Measurements from ENCODE around the gene KCNMA1.
A peak's percentile ranks its signal among the peaks of the same experiment; 100 is the strongest.

KCNMA1 gene

GRCh38 chr10:76878514-76878913 lies 759.1 kb downstream of the KCNMA1 start:
- no peak overlapping the region for H3K4me3 ChIP-seq (ENCODE audit: low read depth, low read length)
- DNase-seq (ENCODE audit: low read depth): no peak
- TF ChIP-seq MAX (IDR thresholded peaks at IDR 0.05; ENCODE audit: low read depth, low read length) (no peak), POLR2A (IDR thresholded peaks at IDR 0.05; ENCODE audit: extremely low read depth, insufficient read length) (no peak), CTCF (IDR thresholded peaks at IDR 0.05; ENCODE audit: low read depth, low read length) (no peak), MYC (IDR thresholded peaks at IDR 0.05; ENCODE audit: low read depth, low read length) (no peak)

GRCh38 chr10:76874896-76875295 lies 762.7 kb downstream of the KCNMA1 start:
- no peak overlapping the region for H3K4me3 ChIP-seq (ENCODE audit: low read depth, low read length)
- no peak for TF ChIP-seq CTCF (IDR thresholded peaks at IDR 0.05; ENCODE audit: low read depth, low read length)
- no peak for TF ChIP-seq MAX (IDR thresholded peaks at IDR 0.05; ENCODE audit: low read depth, low read length)
- TF ChIP-seq MYC (IDR thresholded peaks at IDR 0.05; ENCODE audit: low read depth, low read length): no peak
- no peak for TF ChIP-seq POLR2A (IDR thresholded peaks at IDR 0.05; ENCODE audit: extremely low read depth, insufficient read length)
- DNase-seq (ENCODE audit: low read depth): no peak

GRCh38 chr10:76874176-76874575 lies 763.4 kb downstream of the KCNMA1 start:
- no peak for TF ChIP-seq POLR2A (IDR thresholded peaks at IDR 0.05; ENCODE audit: extremely low read depth, insufficient read length)
- TF ChIP-seq MAX (IDR thresholded peaks at IDR 0.05; ENCODE audit: low read depth, low read length): no peak
- TF ChIP-seq MYC (IDR thresholded peaks at IDR 0.05; ENCODE audit: low read depth, low read length): no peak
- no peak for TF ChIP-seq CTCF (IDR thresholded peaks at IDR 0.05; ENCODE audit: low read depth, low read length)
- no peak overlapping the region for H3K4me3 ChIP-seq (ENCODE audit: low read depth, low read length)
- peak; percentile 17 for DNase-seq (ENCODE audit: low read depth)

- no peak for DNase-seq (ENCODE audit: low read depth)
- H3K4me3 ChIP-seq (ENCODE audit: low read depth, low read length): no peak overlapping the region
- TF ChIP-seq MAX (IDR thresholded peaks at IDR 0.05; ENCODE audit: low read depth, low read length) (no peak), MYC (IDR thresholded peaks at IDR 0.05; ENCODE audit: low read depth, low read length) (no peak), POLR2A (IDR thresholded peaks at IDR 0.05; ENCODE audit: extremely low read depth, insufficient read length) (no peak), CTCF (IDR thresholded peaks at IDR 0.05; ENCODE audit: low read depth, low read length) (no peak)
Measured at GRCh38 chr10:76871697-76872295, 765.8 kb downstream of the KCNMA1 start.

- DNase-seq (ENCODE audit: low read depth): peak; percentile 4
- TF ChIP-seq POLR2A (IDR thresholded peaks at IDR 0.05; ENCODE audit: extremely low read depth, insufficient read length) (no peak), MAX (IDR thresholded peaks at IDR 0.05; ENCODE audit: low read depth, low read length) (no peak), MYC (IDR thresholded peaks at IDR 0.05; ENCODE audit: low read depth, low read length) (no peak), CTCF (IDR thresholded peaks at IDR 0.05; ENCODE audit: low read depth, low read length) (no peak)
- H3K4me3 ChIP-seq (ENCODE audit: low read depth, low read length): no peak overlapping the region
Measured at GRCh38 chr10:76869931-76870330, 767.7 kb downstream of the KCNMA1 start.

Measured in NB4 (cell line).